GM12801 (cell line): ENCODE results near the gene CD28.

Experiments used
- CTCF ChIP-seq: IDR thresholded peaks from one replicate; pipeline ENCODE4 v1.5.1; 2011; ENCODE audit warnings: control low read depth; ENCODE audit not compliant: insufficient read length; ENCODE audit errors: extremely low read depth

The CD28 gene

GRCh38 chr2:203687165-203687564 is 19.3 kb upstream of the CD28 start:
- no peak for TF ChIP-seq CTCF

GRCh38 chr2:203688798-203689197 is 17.6 kb upstream of the CD28 start:
- TF ChIP-seq CTCF = no peak

- no peak for TF ChIP-seq CTCF
These were observed 16.9 kb upstream of the CD28 start for GRCh38 chr2:203689426-203690116.

GRCh38 chr2:203690117-203690431 is 16.4 kb upstream of the CD28 start:
- TF ChIP-seq CTCF = no peak

- no peak for TF ChIP-seq CTCF
These were observed 15.9 kb upstream of the CD28 start for GRCh38 chr2:203690441-203691047.

GRCh38 chr2:203691149-203691548 is 15.3 kb upstream of the CD28 start:
- TF ChIP-seq CTCF = no peak

GRCh38 chr2:203692031-203692710 is 14.3 kb upstream of the CD28 start:
- TF ChIP-seq CTCF = no peak
